ENCODE results near the gene COL15A1. TPM values are rescaled to one million over a fixed set of nuclear protein-coding genes. Genes with fewer than 3 reads are reported as not detected.
"Not testable (repeated sequence)": the region's sequence is repeated elsewhere in the genome, so short reads cannot be mapped to it uniquely, and the experiment has no call there.

COL15A1 gene
- total RNA-seq, result under 1 TPM; 0.20 to 0.42 TPM

DNA sequence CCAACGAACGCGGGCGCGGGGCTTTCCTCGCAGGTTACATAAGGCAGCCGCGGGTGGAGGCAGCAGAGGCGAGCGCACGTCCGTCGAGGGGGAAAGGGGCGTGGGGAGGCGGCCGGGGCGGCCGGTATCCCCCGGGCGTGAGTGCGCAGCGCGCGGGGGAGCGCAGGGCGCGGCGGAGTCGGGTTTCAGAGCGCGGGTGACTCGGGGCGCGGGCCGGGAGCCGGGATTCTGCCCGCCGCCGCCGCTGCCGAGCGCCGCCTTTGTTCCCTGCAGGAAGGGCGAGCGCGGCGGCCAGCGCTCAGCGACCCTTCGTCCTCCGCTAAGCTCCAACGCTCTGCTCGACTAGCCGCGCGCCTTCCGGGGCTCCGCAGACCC is at the start of gene COL15A1:
Gene COL15A1 (plus strand): TSS at position 226 of the 375 bp plus-strand sequence. CDS start 155 bp downstream, outside the sequence.
- peak; percentile 12 for ATAC-seq (ENCODE audit: low read depth)
- H3K4me3 Mint-ChIP-seq, result peak within 1 kb of the TSS; percentile 70
- no peaks in the 10 kb centered on the region for H3K9me3 Mint-ChIP-seq
- POLR2A ChIA-PET, result no interaction called here
- H3K27me3 Mint-ChIP-seq, result peaks cover 88% of the 10 kb centered on the region
- H3K27ac Mint-ChIP-seq, result no peak within 1 kb of the TSS
- H3K4me1 Mint-ChIP-seq, result peaks cover 15% of the 10 kb centered on the region
- peak; percentile 33 for DNase-seq
- no peaks in the 10 kb centered on the region for H3K36me3 Mint-ChIP-seq

DNA sequence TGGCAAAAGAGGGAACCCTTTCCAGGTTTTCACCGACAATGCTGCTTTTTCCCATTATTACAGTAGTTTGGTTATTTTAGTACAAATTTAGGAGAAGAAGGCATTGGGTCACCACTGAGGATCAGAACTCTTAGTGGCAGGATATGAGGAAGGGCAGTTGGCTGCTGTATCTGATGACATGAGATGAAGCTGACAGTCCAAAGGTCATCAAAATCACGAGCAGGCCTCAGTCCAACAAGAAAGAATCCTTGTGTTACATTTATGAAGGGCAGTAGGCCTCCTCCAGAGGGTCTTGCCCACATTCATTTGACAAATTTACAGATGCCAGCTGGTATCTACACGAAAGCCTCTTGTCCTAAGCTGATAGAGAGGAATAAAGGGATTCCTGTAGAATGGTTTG is 49.5 kb upstream of the COL15A1 start:
- peaks cover 4% of the 10 kb centered on the region for H3K9me3 Mint-ChIP-seq
- H3K36me3 Mint-ChIP-seq, result no peaks in the 10 kb centered on the region
- H3K4me3 Mint-ChIP-seq, result no peak overlapping the region
- no peak overlapping the region for H3K27ac Mint-ChIP-seq
- H3K27me3 Mint-ChIP-seq, result peaks cover 14% of the 10 kb centered on the region
- DNase-seq, result no peak
- POLR2A ChIA-PET, result no interaction called here
- no peak for ATAC-seq (ENCODE audit: low read depth)
- H3K4me1 Mint-ChIP-seq, result no peaks in the 10 kb centered on the region

DNA sequence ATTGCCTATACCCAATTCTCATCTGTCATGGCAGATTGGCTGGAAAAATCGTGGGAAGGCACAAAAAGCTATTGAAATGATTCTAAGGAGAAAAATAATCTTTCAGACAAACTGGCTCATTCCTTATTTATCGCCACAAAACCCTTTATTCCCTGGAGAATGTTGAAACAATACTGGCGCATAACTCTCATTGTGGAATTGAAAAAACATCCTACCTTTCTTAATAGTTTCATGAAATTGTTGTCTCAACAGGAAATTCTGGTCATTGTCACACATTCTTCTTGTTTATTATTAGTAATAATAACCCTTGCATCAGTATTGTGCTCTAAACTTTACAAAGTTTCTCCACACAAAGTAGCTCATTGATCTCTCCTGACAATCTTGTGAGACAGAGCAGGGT is 48.9 kb upstream of the COL15A1 start:
- Mint-ChIP-seq H3K27me3 (peaks cover 14% of the 10 kb centered on the region), H3K9me3 (peaks cover 4% of the 10 kb centered on the region), H3K4me3 (no peak overlapping the region), H3K27ac (no peak overlapping the region), H3K4me1 (peaks cover 3% of the 10 kb centered on the region), H3K36me3 (no peaks in the 10 kb centered on the region)
- POLR2A ChIA-PET, result no interaction called here
- no peak for DNase-seq
- no peak for ATAC-seq (ENCODE audit: low read depth)

DNA sequence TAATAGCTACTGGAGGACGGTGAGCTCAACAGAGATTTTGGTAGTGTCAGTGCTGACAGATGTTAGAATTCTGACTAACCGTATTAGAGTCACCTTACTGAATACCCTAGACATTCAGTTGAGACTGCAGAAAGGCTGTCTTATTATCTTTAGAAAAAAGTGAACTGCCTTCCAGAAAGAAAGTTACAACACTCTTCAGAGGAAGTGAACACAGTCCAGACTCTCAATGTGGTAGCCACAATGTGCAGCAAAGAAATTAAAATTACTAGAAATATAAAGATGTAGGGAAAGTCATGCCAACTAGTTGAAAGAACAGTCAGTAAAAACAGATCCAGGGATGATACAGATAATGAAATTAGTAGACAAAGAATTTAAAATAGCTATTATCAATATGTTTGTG is 47.1 kb upstream of the COL15A1 start:
- no peak overlapping the region for H3K27ac Mint-ChIP-seq
- peaks cover 14% of the 10 kb centered on the region for H3K27me3 Mint-ChIP-seq
- no peaks in the 10 kb centered on the region for H3K36me3 Mint-ChIP-seq
- DNase-seq (no peak), ATAC-seq (ENCODE audit: low read depth) (no peak)
- H3K9me3 Mint-ChIP-seq, result peaks cover 4% of the 10 kb centered on the region
- no peak overlapping the region for H3K4me3 Mint-ChIP-seq
- peaks cover 3% of the 10 kb centered on the region for H3K4me1 Mint-ChIP-seq
- POLR2A ChIA-PET, result no interaction called here

DNA sequence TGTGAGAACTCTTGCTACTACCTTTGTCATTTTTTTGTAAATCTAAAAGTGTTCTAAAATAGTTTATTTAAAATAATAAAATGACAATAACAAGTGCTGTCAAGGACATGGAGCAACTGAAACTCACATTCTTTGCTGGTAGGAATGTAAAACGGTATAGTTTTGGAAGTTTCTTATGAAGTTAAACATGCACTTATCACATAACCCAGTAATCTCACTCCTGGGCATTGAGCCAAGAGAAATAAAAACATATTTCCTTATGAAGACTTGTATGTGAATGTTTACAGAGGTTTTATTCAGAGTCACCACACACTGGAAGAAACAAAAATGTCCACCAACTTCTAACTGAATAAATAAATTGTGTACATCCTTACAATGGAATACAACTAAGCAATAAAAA is 46.0 kb upstream of the COL15A1 start:
- POLR2A ChIA-PET, result no interaction called here
- no peak for DNase-seq
- H3K27me3 Mint-ChIP-seq, result peaks cover 12% of the 10 kb centered on the region
- peaks cover 3% of the 10 kb centered on the region for H3K4me1 Mint-ChIP-seq
- no peak for ATAC-seq (ENCODE audit: low read depth)
- H3K4me3 Mint-ChIP-seq, result no peak overlapping the region
- no peaks in the 10 kb centered on the region for H3K36me3 Mint-ChIP-seq
- peaks cover 4% of the 10 kb centered on the region for H3K9me3 Mint-ChIP-seq
- no peak overlapping the region for H3K27ac Mint-ChIP-seq

DNA sequence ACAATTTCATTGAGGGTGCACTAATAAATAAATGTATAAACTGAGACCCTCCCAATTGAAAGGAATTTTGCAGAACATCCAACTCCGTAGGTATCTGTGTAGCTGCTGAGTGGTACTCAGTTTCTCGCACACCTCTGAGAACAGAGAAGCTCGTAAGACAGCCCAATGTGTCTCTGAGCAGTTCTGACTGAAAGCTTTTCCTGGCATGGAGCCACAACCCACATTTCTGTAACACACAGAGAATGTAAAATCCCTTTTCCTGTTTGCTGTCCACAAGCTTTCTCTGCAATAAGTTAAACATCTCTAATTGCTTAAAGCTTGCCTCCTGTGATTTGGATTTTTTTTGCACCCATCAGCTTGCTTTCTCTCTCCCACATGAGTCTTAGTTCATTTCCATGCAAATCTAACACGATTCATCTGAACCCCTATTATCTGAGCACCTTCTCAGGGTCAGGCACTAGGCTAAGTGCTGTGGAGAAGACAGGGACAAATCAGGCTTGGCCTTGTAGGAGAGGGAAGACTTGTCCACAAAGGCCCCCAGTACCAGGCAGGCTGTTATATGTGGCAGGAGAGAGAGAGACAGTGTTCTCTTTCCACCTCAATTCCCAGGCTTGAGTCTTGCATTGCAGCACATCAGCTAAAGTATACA is 44.2 kb upstream of the COL15A1 start:
- Mint-ChIP-seq H3K27ac (no peak overlapping the region), H3K27me3 (peaks cover 15% of the 10 kb centered on the region), H3K36me3 (no peaks in the 10 kb centered on the region), H3K4me1 (peaks cover 3% of the 10 kb centered on the region), H3K4me3 (no peak overlapping the region), H3K9me3 (peaks cover 4% of the 10 kb centered on the region)
- POLR2A ChIA-PET, result no interaction called here
- ATAC-seq (ENCODE audit: low read depth) (peak; percentile 42), DNase-seq (no peak)

DNA sequence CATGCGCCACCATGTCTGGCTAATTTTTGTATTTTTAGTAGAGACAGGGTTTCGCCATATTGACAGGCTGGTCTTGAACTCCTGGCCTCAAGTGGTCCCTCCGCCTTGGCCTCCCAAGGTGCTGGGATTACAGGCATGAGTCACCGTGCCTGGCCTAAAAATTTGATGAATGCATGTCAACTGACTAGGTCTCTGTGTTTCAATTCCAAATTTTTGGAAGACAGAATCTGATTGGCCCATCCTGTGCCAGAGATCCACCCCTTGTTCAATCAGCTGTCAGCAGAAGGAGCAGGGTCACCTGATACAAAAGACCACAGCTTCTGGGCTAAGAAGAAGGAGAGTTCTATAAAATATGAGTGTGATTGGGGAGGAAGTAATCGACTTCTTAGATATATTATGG is 43.5 kb upstream of the COL15A1 start:
- DNase-seq (no peak), ATAC-seq (ENCODE audit: low read depth) (no peak)
- POLR2A ChIA-PET, result no interaction called here
- H3K4me3 Mint-ChIP-seq, result no peak overlapping the region
- H3K27ac Mint-ChIP-seq, result no peak overlapping the region
- peaks cover 15% of the 10 kb centered on the region for H3K27me3 Mint-ChIP-seq
- peaks cover 4% of the 10 kb centered on the region for H3K9me3 Mint-ChIP-seq
- peaks cover 3% of the 10 kb centered on the region for H3K4me1 Mint-ChIP-seq
- H3K36me3 Mint-ChIP-seq, result no peaks in the 10 kb centered on the region

DNA sequence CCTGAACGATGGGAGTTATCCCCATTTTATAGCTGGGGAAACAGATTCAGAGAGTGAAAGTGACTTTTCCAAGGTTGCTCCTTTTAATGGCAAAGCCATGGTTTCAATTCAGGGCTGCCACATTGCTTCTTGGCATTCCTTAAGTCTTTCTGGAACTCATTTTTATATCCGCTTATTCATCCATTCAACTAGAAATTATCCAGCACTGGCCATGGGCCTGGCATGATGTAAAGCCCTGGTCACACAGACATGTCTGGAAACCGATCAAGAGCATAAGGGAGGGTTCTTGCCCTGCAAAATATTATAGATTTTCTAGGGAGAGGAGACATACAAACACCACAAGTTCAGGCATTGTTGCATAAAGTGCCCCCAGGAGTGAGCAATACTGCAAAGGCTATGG is 43.0 kb upstream of the COL15A1 start:
- ATAC-seq (ENCODE audit: low read depth), result no peak
- H3K27me3 Mint-ChIP-seq, result peaks cover 15% of the 10 kb centered on the region
- POLR2A ChIA-PET, result no interaction called here

DNA sequence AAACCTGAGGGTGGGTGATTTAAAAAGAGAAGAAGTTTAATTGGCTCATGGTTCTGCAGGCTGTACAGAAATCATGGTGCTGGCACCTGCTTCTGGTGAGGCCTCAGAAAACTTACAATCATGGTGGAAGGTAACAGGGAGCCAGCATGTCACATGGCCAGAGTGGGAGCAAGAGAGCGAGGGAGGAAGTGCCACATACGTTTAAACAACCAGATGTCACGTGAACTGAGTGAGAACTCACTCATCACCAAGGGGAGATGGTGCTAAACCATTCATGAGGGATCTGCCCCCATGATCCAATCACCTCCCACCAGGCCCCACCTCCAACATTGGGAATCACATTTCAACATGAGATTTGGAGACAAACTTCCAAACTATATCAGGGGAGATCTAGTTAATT is 41.9 kb upstream of the COL15A1 start:
- POLR2A ChIA-PET; H3K27ac Mint-ChIP-seq; ATAC-seq (ENCODE audit: low read depth); H3K36me3 Mint-ChIP-seq; H3K4me3 Mint-ChIP-seq; H3K9me3 Mint-ChIP-seq; H3K4me1 Mint-ChIP-seq; DNase-seq: not testable (repeated sequence)
- H3K27me3 Mint-ChIP-seq, result peaks cover 12% of the 10 kb centered on the region

More for the DNA sequence above, 43.0 kb upstream of the COL15A1 start:
- peaks cover 4% of the 10 kb centered on the region for H3K9me3 Mint-ChIP-seq
- H3K27ac Mint-ChIP-seq, result no peak overlapping the region
- H3K4me3 Mint-ChIP-seq, result no peak overlapping the region
- no peaks in the 10 kb centered on the region for H3K36me3 Mint-ChIP-seq
- H3K4me1 Mint-ChIP-seq, result peaks cover 3% of the 10 kb centered on the region
- no peak for DNase-seq

DNA sequence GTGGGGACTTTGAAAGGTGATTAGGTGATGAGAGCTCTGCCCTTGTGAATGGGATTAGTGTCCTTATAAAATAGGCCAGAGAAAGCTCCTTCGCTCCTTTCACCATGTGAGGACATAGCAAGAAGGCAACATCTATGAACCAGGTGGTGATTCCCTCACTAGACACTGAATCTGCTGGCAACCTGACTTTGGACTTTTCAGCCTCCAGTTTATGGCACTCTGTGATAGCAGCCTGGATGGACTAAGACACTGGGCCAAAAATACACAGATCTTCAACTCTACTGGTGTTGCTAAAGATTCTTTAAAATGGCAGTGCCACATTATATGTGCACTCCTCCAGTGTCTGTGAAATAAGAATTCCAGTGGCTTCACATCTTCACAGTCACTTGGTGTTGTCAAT is 41.2 kb upstream of the COL15A1 start:
- peaks cover 3% of the 10 kb centered on the region for H3K4me1 Mint-ChIP-seq
- H3K27me3 Mint-ChIP-seq, result peaks cover 12% of the 10 kb centered on the region
- ATAC-seq (ENCODE audit: low read depth) (no peak), DNase-seq (no peak)
- no peak overlapping the region for H3K27ac Mint-ChIP-seq
- H3K36me3 Mint-ChIP-seq, result no peaks in the 10 kb centered on the region
- H3K4me3 Mint-ChIP-seq, result no peak overlapping the region
- no peaks in the 10 kb centered on the region for H3K9me3 Mint-ChIP-seq
- POLR2A ChIA-PET, result no interaction called here

DNA sequence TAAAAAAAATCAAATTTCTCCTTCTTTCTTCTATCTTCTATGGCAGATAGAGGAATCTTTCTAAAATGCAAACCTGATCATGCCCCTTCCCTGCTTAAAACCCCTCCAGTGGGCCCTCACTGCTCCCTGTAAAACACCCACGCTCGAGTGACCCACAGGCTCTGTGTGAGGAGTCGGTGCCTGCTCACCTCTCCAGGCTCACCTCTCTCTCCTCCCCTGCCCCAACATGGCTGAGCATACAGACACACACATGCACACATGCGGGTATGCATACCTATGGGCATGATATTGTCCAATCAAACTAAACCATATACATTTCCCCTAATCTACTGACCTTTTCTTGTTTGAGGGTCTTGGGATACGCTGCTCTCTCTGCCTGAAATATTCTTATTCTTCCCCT is 40.8 kb upstream of the COL15A1 start:
- H3K27ac Mint-ChIP-seq, result no peak overlapping the region
- ATAC-seq (ENCODE audit: low read depth) (no peak), DNase-seq (no peak)
- H3K27me3 Mint-ChIP-seq, result peaks cover 12% of the 10 kb centered on the region
- no peak overlapping the region for H3K4me3 Mint-ChIP-seq
- POLR2A ChIA-PET, result no interaction called here
- no peaks in the 10 kb centered on the region for H3K9me3 Mint-ChIP-seq
- peaks cover 3% of the 10 kb centered on the region for H3K4me1 Mint-ChIP-seq
- no peaks in the 10 kb centered on the region for H3K36me3 Mint-ChIP-seq

DNA sequence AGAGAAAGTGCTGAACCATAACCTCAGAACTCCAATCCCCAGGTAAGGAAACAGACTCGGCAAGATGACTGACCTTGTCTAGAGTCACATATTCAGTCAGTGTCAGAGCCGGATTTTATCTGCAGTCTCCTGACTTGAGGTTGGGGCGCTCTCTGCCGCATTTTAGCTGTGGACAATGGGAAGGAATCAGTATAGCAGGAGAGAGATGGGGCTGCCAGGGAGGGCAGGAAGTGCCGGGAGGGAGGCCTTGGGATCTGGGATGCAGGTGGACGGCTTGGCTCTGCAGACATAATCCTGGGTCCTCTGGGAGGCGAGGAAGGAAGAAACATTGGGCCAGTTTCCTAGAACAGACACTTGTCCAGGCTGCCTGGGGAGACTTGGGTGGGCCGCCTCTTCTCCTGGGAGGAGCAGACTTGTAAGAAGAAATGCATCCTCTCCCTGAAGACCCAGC is 39.7 kb upstream of the COL15A1 start:
- Mint-ChIP-seq H3K9me3 (no peaks in the 10 kb centered on the region), H3K4me3 (no peak overlapping the region), H3K27ac (no peak overlapping the region), H3K4me1 (peaks cover 3% of the 10 kb centered on the region), H3K36me3 (no peaks in the 10 kb centered on the region), H3K27me3 (peaks cover 11% of the 10 kb centered on the region)
- POLR2A ChIA-PET, result no interaction called here
- DNase-seq, result no peak
- no peak for ATAC-seq (ENCODE audit: low read depth)

DNA sequence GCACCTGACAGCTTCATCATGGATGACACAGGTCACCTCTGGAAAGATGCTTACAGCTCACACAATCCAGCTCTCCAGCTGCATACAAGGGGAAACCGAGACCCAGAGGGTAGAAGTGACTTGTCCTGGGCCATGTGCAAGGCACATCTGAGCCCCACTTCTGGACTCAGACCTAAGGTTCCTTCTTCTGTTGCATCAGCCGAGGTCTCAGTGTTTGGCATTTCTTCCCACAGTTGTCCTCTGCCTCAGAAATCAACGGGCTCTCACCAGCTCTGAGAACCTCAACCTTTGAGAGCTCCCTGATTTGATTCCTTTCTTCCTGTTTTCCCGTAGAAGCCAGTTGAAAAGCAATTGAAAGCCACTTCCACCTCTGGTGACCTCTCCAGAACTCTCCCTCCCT is 38.7 kb upstream of the COL15A1 start:
- no peaks in the 10 kb centered on the region for H3K9me3 Mint-ChIP-seq
- H3K27me3 Mint-ChIP-seq, result peaks cover 9% of the 10 kb centered on the region
- ATAC-seq (ENCODE audit: low read depth), result no peak
- no peak for DNase-seq
- H3K4me1 Mint-ChIP-seq, result no peaks in the 10 kb centered on the region
- POLR2A ChIA-PET, result no interaction called here
- H3K4me3 Mint-ChIP-seq, result no peak overlapping the region
- H3K27ac Mint-ChIP-seq, result no peak overlapping the region
- H3K36me3 Mint-ChIP-seq, result no peaks in the 10 kb centered on the region

DNA sequence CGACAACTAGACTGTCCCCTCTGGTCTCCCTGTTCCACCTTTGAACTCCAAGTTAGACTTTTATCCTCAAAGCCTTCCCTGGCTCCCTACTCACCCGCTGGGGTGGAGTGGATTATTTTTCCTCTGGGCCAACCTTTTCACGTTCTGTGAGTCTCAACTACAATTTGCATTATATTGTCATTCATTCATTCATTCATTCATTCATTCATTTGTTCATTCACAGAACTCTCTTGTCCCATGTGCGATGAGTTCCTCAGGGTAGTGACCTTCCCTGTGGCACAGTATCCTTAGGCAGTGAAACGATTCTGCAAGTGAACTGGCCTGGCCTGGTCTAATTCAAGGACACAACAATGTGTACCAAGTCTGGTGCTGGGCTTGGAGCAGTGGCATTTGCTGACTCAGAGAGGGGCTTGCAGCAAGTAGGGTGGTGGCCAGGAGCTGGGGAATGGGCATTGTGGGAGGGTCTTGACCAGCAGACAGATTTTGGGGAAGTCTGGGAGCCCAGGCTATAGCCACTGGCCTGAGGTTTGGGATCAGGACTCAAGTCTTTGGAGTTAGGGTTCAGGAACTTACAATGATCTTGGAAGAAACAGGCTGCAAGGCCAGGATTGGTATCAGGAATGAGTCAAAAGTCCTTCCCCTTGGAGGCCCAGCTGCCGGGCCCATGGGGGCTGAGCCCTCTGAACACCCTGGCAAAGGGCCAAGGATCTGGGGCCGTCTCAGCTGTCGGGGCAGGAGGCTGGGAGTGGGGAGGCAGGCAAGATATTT is 37.2 kb upstream of the COL15A1 start:
- H3K27ac Mint-ChIP-seq, result no peak overlapping the region
- POLR2A ChIA-PET, result no interaction called here

More for the DNA sequence above, 37.2 kb upstream of the COL15A1 start:
- Mint-ChIP-seq H3K4me3 (no peak overlapping the region), H3K9me3 (no peaks in the 10 kb centered on the region), H3K36me3 (no peaks in the 10 kb centered on the region), H3K4me1 (no peaks in the 10 kb centered on the region), H3K27me3 (peaks cover 9% of the 10 kb centered on the region)
- ATAC-seq (ENCODE audit: low read depth) (no peak), DNase-seq (no peak)

Measured in activated naive CD8-positive, alpha-beta T cell treated with anti-CD3 and anti-CD28 coated beads, Interleukin-2, amount 10 ng/mL, durations not matched to agents 7 days and 5 days (primary cell).